T follicular helper cell (primary cell): ENCODE measurements around the gene FAM228A.
"Not testable (repeated sequence)": the region's sequence is repeated elsewhere in the genome, so short reads cannot be mapped to it uniquely, and the experiment has no call there.

Experiments
- DNase-seq: peaks from one replicate; pipeline ENCODE4 v3.0.0-alpha.2; 2020; ENCODE audit warnings: low read depth

FAM228A gene

GRCh38 chr2:24191156-24191555, 16.3 kb downstream of the FAM228A start:
- no peak for DNase-seq

GRCh38 chr2:24191848-24192247, 17.0 kb downstream of the FAM228A start:
- no peak for DNase-seq

- DNase-seq: not testable (repeated sequence)
These were observed 22.4 kb downstream of the FAM228A start for GRCh38 chr2:24197213-24197612.

- DNase-seq: no peak
These were observed 25.2 kb downstream of the FAM228A start for GRCh38 chr2:24199968-24200590.

- DNase-seq: no peak
These were observed 25.9 kb downstream of the FAM228A start for GRCh38 chr2:24200799-24201198.

GRCh38 chr2:24203029-24203786, 28.4 kb downstream of the FAM228A start:
- DNase-seq: no peak

GRCh38 chr2:24203787-24204150, 28.9 kb downstream of the FAM228A start:
- DNase-seq: no peak

GRCh38 chr2:24204505-24204904, 29.7 kb downstream of the FAM228A start:
- no peak for DNase-seq

GRCh38 chr2:24205131-24205530, 30.3 kb downstream of the FAM228A start:
- no peak for DNase-seq

- DNase-seq: no peak
These were observed 31.4 kb downstream of the FAM228A start for GRCh38 chr2:24206242-24206641.

GRCh38 chr2:24206714-24207113, 31.9 kb downstream of the FAM228A start:
- DNase-seq: no peak

GRCh38 chr2:24207359-24207758, 32.5 kb downstream of the FAM228A start:
- DNase-seq: no peak

GRCh38 chr2:24208490-24208889, 33.6 kb downstream of the FAM228A start:
- DNase-seq: no peak

GRCh38 chr2:24209389-24210105, 34.7 kb downstream of the FAM228A start:
- no peak for DNase-seq

GRCh38 chr2:24210106-24210455, 35.2 kb downstream of the FAM228A start:
- no peak for DNase-seq

GRCh38 chr2:24210723-24211122, 35.9 kb downstream of the FAM228A start:
- no peak for DNase-seq

GRCh38 chr2:24211408-24211807, 36.6 kb downstream of the FAM228A start:
- no peak for DNase-seq

- no peak for DNase-seq
These were observed 40.0 kb downstream of the FAM228A start for GRCh38 chr2:24214880-24215279.

GRCh38 chr2:24220554-24221291, 45.9 kb downstream of the FAM228A start:
- DNase-seq: no peak

GRCh38 chr2:24221343-24222050, 46.6 kb downstream of the FAM228A start:
- no peak for DNase-seq

- no peak for DNase-seq
These were observed 48.1 kb downstream of the FAM228A start for GRCh38 chr2:24222946-24223345.
